Glutamatergic neuron (in vitro differentiated cells): ENCODE data around the gene ADCY3. TPM values are rescaled to one million over a fixed set of nuclear protein-coding genes. Genes with fewer than 3 reads are reported as not detected.

Experiments used
- DNase-seq: peaks from one replicate; pipeline ENCODE4 v3.0.0; 2022
- H3K27ac Mint-ChIP-seq: one replicate; pipeline ENCODE4 v1.8.0; 2020; ENCODE audit warnings: mild to moderate bottlenecking, mixed read lengths, inconsistent platforms; ENCODE audit not compliant: unreplicated experiment
- H3K27me3 Mint-ChIP-seq: one replicate; pipeline ENCODE4 v1.8.0; 2020; ENCODE audit warnings: mild to moderate bottlenecking, moderate library complexity, mixed read lengths, inconsistent platforms; ENCODE audit not compliant: unreplicated experiment
- H3K36me3 Mint-ChIP-seq: one replicate; pipeline ENCODE4 v1.8.0; 2020; ENCODE audit warnings: mild to moderate bottlenecking, mixed read lengths, inconsistent platforms; ENCODE audit not compliant: unreplicated experiment
- H3K4me1 Mint-ChIP-seq: one replicate; pipeline ENCODE4 v1.8.0; 2020; ENCODE audit warnings: mild to moderate bottlenecking, low read depth, mixed read lengths, inconsistent platforms; ENCODE audit not compliant: unreplicated experiment
- H3K4me3 Mint-ChIP-seq: one replicate; pipeline ENCODE4 v1.8.0; 2020; ENCODE audit warnings: mild to moderate bottlenecking, mixed read lengths, inconsistent platforms; ENCODE audit not compliant: unreplicated experiment
- H3K9me3 Mint-ChIP-seq: one replicate; pipeline ENCODE4 v1.8.0; 2020; ENCODE audit warnings: mild to moderate bottlenecking, moderate library complexity, mixed read lengths, inconsistent platforms; ENCODE audit not compliant: unreplicated experiment
- total RNA-seq: library from RNA; stranded (reverse); fragmentation: NEBNext Ultra II Directional; extraction: Animal tissue kit (Norgen Biotek cat#: 25700); gene quantifications from one replicate; pipeline ENCODE4 v1.2.1, GENCODE V29; 2021; ENCODE audit not compliant: unreplicated experiment
- TF ChIP-seq, protein P1 (sequence below): fragments of 200-600 bp; sonication (generic); IDR thresholded peaks from one replicate; pipeline ENCODE4 v1.5.0; 2021; ENCODE audit not compliant: partially characterized antibody, unreplicated experiment

ADCY3 gene
- total RNA-seq, 1 donor from 2014 or later = 76.2 TPM

DNA sequence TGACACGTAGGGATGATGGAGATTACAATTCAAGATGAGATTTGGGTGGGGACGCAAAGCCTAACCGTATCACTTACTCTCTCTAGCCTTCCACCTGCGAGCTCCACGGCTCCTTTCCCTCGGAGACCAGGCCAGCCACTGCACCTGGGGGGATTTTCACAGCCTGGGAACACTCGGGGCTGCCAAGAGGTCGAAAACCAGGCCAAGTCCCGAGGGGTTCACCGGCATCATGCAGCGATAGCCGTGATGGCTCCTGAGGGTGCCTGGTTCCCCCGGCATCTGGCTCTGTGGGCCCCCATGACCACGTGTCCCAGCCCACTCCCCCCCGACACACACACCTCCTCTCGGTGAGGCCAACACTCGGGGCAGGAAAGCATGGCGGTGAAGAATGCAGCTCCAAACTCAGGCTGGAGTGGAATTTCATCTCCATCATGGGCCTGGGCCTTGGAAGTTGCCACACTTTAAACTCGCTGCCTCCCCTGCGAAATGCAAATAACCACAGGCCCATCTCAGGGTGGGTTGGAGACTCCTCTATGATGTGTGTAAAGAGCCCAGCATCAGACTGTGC, 32.6 kb downstream of the ADCY3 start:
- H3K4me1 Mint-ChIP-seq = peaks cover 52% of the 10 kb centered on the region
- peaks cover 16% of the 10 kb centered on the region for H3K9me3 Mint-ChIP-seq
- H3K27me3 Mint-ChIP-seq = peaks cover 19% of the 10 kb centered on the region
- peak overlapping the region; percentile 95 for H3K27ac Mint-ChIP-seq
- peaks cover 8% of the 10 kb centered on the region for H3K36me3 Mint-ChIP-seq
- peak overlapping the region; percentile 13 for H3K4me3 Mint-ChIP-seq
- DNase-seq = no peak
- TF ChIP-seq, protein P1, sequence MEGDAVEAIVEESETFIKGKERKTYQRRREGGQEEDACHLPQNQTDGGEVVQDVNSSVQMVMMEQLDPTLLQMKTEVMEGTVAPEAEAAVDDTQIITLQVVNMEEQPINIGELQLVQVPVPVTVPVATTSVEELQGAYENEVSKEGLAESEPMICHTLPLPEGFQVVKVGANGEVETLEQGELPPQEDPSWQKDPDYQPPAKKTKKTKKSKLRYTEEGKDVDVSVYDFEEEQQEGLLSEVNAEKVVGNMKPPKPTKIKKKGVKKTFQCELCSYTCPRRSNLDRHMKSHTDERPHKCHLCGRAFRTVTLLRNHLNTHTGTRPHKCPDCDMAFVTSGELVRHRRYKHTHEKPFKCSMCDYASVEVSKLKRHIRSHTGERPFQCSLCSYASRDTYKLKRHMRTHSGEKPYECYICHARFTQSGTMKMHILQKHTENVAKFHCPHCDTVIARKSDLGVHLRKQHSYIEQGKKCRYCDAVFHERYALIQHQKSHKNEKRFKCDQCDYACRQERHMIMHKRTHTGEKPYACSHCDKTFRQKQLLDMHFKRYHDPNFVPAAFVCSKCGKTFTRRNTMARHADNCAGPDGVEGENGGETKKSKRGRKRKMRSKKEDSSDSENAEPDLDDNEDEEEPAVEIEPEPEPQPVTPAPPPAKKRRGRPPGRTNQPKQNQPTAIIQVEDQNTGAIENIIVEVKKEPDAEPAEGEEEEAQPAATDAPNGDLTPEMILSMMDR = no peak

DNA sequence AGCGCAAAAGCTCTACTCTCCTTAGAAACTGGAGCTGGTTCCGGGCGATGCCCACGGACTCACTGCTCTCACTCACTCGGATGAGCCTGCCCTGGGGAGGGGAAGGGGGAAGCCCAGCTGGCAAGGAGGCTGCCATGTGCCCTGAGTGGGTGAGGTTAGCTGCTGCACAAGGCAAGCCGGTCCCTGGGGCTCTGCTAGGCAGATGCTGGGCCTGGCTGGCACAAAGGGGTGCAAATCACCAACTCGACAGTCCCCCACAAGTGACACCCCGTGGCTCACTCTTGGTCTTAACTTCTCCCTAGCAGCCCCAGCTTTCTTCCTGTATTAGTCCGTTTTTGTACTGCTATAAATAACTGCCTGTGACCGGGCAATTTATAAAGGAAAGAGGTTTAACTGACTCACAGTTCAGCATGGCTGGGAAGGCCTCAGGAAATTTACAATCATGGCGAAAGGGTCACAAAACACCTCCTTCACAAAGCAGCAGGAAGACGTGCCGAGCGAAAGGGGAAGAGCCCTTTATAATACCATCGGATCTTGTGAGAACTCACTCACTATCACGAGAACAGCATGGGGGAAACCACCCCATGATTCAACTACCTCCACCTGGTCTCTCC, 33.2 kb downstream of the ADCY3 start:
- H3K4me3 Mint-ChIP-seq = peak overlapping the region; percentile 69
- H3K36me3 Mint-ChIP-seq = peaks cover 8% of the 10 kb centered on the region
- peaks cover 19% of the 10 kb centered on the region for H3K27me3 Mint-ChIP-seq
- H3K9me3 Mint-ChIP-seq = peaks cover 16% of the 10 kb centered on the region
- peak overlapping the region; percentile 95 for H3K27ac Mint-ChIP-seq
- TF ChIP-seq, protein P1 = no peak
- H3K4me1 Mint-ChIP-seq = peaks cover 56% of the 10 kb centered on the region
- DNase-seq = no peak

DNA sequence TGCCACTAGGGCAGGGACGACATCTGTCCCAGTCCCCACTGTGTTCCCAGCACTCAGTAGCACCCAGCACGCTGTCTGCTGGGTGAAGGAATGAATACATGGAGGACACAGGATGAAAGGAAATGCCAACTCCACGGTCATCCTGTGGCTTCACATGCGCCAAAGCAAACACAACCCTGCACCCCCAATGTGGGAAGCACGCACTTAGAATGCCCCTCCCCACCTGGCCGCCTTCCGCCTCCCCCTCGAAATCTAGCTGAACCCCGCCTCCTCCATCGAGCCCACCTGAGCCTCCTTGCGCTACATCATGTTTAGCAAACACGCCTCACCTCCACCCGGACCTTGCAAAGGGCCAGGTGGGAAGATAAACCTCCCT, 33.9 kb downstream of the ADCY3 start:
- Mint-ChIP-seq H3K36me3 (peaks cover 4% of the 10 kb centered on the region), H3K9me3 (peaks cover 16% of the 10 kb centered on the region), H3K4me3 (peak overlapping the region; percentile 69), H3K27ac (peak overlapping the region; percentile 95), H3K27me3 (peaks cover 19% of the 10 kb centered on the region), H3K4me1 (peaks cover 58% of the 10 kb centered on the region)
- TF ChIP-seq, protein P1 = no peak
- no peak for DNase-seq

DNA sequence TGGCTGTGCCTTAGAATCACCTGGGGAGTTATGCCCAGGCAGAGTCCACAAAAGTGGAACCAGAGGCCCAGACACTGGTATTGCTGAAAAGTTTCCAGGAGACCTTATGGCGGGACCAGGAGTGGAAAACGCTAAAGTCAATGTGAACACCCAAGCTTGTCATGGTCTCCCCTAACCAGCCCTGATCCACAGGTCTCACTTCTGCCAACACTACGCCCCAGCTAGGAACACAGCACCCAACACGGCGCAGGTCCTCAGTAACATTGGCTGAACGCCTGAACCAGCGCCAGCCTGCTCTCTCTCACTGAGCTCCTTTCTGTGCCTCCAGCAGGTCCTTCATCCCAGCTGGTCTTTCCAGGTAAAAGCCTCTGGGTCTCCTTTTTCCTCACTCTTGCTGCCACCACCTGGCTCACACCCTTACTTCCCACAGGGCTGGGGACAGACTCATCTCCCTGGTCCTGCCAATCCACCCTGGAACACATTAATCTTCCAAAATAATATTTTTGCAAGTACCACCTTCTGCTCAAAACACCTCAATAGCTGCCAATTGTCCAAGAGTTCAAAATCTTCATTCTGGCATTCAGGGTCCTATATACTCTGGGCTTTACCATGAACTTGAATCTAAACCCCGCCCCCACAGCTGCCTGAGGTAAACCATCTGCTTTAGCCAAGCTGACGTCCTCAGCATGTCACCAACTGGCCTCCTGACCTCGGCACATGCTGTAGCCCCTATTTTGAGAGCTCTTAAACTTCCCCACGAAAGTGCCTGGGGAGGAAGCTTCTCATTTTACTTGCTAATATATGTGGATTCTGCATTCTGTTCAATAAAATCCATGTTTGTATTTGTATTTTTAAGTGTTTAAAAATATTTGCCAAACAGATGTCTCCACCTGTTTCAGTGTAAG, 34.6 kb downstream of the ADCY3 start:
- TF ChIP-seq, protein P1 = no peak
- Mint-ChIP-seq H3K4me1 (peaks cover 61% of the 10 kb centered on the region), H3K36me3 (peaks cover 4% of the 10 kb centered on the region), H3K9me3 (peaks cover 16% of the 10 kb centered on the region), H3K27me3 (peaks cover 19% of the 10 kb centered on the region), H3K4me3 (peak overlapping the region; percentile 76), H3K27ac (peak overlapping the region; percentile 95)
- peak; percentile 65 for DNase-seq
